Vagina (tissue), 2 donors: ENCODE measurements around the gene FGF14.

ENCODE experiments used
- POLR2A ChIP-seq, 2 donors: fragments of 450-650 bp; IDR thresholded peaks; one replicate each; pipeline ENCODE4 v1.6.1; 2017; ENCODE audit warnings: antibody characterized with exemption in 2 of 2, mild to moderate bottlenecking in 2 of 2, moderate library complexity in 2 of 2
- POLR2AphosphoS5 ChIP-seq, 2 donors: sonication (generic); formaldehyde crosslinking; IDR thresholded peaks; one replicate each; pipeline ENCODE4 v1.9.0; 2017; ENCODE audit warnings: antibody characterized with exemption in 2 of 2, mild to moderate bottlenecking in 2 of 2, low read depth in 1 of 2; ENCODE audit not compliant: insufficient read depth in 1 of 2
- TF ChIP-seq, protein P1 (sequence below), 3 experiments: fragments of 450-650 bp in 2 of 3; fragments of 200-600 bp in 1 of 3; sonication (generic) in 1 of 3; IDR thresholded peaks; one replicate each; pipeline ENCODE4 v1.5.1; 2017 to 2019; ENCODE audit warnings: antibody characterized with exemption in 3 of 3, mild to moderate bottlenecking in 2 of 3, moderate library complexity in 2 of 3

DNA sequence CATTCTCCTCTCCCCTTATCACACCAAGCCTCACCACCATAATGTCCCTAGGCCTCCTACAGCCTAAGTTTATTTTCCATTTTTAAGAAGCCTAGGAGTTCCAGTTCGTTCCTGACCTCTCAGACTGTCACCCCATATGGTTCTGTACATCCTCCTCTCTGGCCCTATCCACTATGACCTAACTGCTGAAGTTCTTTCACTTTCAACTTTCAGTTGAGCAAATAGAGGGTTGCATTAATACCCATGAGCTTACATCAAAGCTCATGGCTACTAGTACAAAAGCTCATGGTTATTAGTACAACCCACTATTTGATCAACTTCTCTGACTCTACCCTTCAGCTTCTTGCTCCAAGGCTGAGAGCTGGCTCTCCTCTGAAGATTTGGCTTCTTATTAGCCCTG lies 72.9 kb downstream of the FGF14 start:
- TF ChIP-seq, protein P1, sequence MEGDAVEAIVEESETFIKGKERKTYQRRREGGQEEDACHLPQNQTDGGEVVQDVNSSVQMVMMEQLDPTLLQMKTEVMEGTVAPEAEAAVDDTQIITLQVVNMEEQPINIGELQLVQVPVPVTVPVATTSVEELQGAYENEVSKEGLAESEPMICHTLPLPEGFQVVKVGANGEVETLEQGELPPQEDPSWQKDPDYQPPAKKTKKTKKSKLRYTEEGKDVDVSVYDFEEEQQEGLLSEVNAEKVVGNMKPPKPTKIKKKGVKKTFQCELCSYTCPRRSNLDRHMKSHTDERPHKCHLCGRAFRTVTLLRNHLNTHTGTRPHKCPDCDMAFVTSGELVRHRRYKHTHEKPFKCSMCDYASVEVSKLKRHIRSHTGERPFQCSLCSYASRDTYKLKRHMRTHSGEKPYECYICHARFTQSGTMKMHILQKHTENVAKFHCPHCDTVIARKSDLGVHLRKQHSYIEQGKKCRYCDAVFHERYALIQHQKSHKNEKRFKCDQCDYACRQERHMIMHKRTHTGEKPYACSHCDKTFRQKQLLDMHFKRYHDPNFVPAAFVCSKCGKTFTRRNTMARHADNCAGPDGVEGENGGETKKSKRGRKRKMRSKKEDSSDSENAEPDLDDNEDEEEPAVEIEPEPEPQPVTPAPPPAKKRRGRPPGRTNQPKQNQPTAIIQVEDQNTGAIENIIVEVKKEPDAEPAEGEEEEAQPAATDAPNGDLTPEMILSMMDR (IDR thresholded peaks at IDR 0.05): no peak
- TF ChIP-seq POLR2AphosphoS5 (IDR thresholded peaks at IDR 0.05; ENCODE audit: insufficient read depth in 1 of 2, low read depth in 1 of 2): no peak
- TF ChIP-seq POLR2A (IDR thresholded peaks at IDR 0.05): no peak
